H9 (cell line): Measurements from ENCODE around the gene MED27. TPM values are rescaled to one million over a fixed set of nuclear protein-coding genes. Genes with fewer than 3 reads are reported as not detected.

Source experiments
- DNase-seq: peaks from one replicate; pipeline ENCODE4 v3.0.0-alpha.2; 2017
- H2AFZ ChIP-seq: one replicate; pipeline ENCODE4 v1.6.1; 2013; ENCODE audit warnings: mild to moderate bottlenecking, low read length, control low read depth, moderate library complexity
- H2AK5ac ChIP-seq: 2 replicates; pipeline ENCODE4 v1.6.1; 2013; ENCODE audit warnings: low read length, control low read depth, mixed read lengths; ENCODE audit not compliant: insufficient read length
- H2BK120ac ChIP-seq: one replicate; pipeline ENCODE4 v1.6.1; 2013; ENCODE audit warnings: low read depth, mild to moderate bottlenecking, low read length, control low read depth, inconsistent platforms; ENCODE audit not compliant: poor library complexity, severe bottlenecking
- H2BK12ac ChIP-seq: 2 replicates; pipeline ENCODE4 v1.6.1; 2013; ENCODE audit warnings: low read length, control low read depth, mixed read lengths, low read depth; ENCODE audit not compliant: insufficient read length
- H2BK15ac ChIP-seq: 2 replicates; pipeline ENCODE4 v1.6.1; 2013; ENCODE audit warnings: low read depth, low read length, control low read depth
- H2BK20ac ChIP-seq: one replicate; pipeline ENCODE4 v1.6.1; 2013; ENCODE audit warnings: low read depth, mild to moderate bottlenecking, low read length, control low read depth, inconsistent platforms; ENCODE audit not compliant: poor library complexity, severe bottlenecking
- H2BK5ac ChIP-seq: 2 replicates; pipeline ENCODE4 v1.6.1; 2013; ENCODE audit warnings: low read length, control low read depth, mixed read lengths; ENCODE audit not compliant: insufficient read length
- H3K14ac ChIP-seq: 2 replicates; pipeline ENCODE4 v1.6.1; 2013; ENCODE audit warnings: low read length, control low read depth; ENCODE audit not compliant: insufficient read depth
- H3K18ac ChIP-seq: 2 replicates; pipeline ENCODE4 v1.6.1; 2013; ENCODE audit warnings: low read depth, mild to moderate bottlenecking, mixed read lengths, low read length, control low read depth; ENCODE audit not compliant: insufficient read length
- H3K23ac ChIP-seq: 2 replicates; pipeline ENCODE4 v1.6.1; 2013; ENCODE audit warnings: low read length, control low read depth, mixed read lengths, low read depth; ENCODE audit not compliant: insufficient read length
- H3K23me2 ChIP-seq: 2 replicates; pipeline ENCODE4 v1.6.1; 2013; ENCODE audit warnings: low read depth, mild to moderate bottlenecking, mixed read lengths, low read length, control low read depth; ENCODE audit not compliant: insufficient read length, poor library complexity, severe bottlenecking
- H3K27ac ChIP-seq: 2 replicates; pipeline ENCODE4 v1.5.1; 2013; ENCODE audit warnings: low read length, control low read depth, mixed read lengths, low read depth; ENCODE audit not compliant: insufficient read length
- H3K27me3 ChIP-seq: 2 replicates; pipeline ENCODE4 v1.6.1; 2013; ENCODE audit warnings: low read length, control low read depth, inconsistent platforms; ENCODE audit not compliant: insufficient read depth
- H3K4ac ChIP-seq: 2 replicates; pipeline ENCODE4 v1.6.1; 2013; ENCODE audit warnings: low read depth, mild to moderate bottlenecking, control low read depth, inconsistent platforms, low read length, moderate library complexity
- H3K4me1 ChIP-seq: 2 replicates; pipeline ENCODE4 v1.6.1; 2013; ENCODE audit warnings: low read length, control low read depth, inconsistent platforms; ENCODE audit not compliant: insufficient read depth
- H3K4me2 ChIP-seq: 2 replicates; pipeline ENCODE4 v1.6.1; 2013; ENCODE audit warnings: low read length, control low read depth, mixed read lengths; ENCODE audit not compliant: insufficient read length, insufficient read depth
- H3K56ac ChIP-seq: 2 replicates; pipeline ENCODE4 v1.6.1; 2013; ENCODE audit warnings: low read depth, mild to moderate bottlenecking, mixed read lengths, low read length, control low read depth; ENCODE audit not compliant: insufficient read length
- H3K79me1 ChIP-seq: 2 replicates; pipeline ENCODE4 v1.6.1; 2013; ENCODE audit warnings: low read depth, mild to moderate bottlenecking, moderate library complexity, low read length, control low read depth, inconsistent platforms; ENCODE audit not compliant: insufficient read depth, poor library complexity, severe bottlenecking
- H3K79me2 ChIP-seq: 2 replicates; pipeline ENCODE4 v1.6.1; 2013; ENCODE audit warnings: low read length, control low read depth, inconsistent platforms; ENCODE audit not compliant: insufficient read depth
- H3K9ac ChIP-seq: 2 replicates; pipeline ENCODE4 v1.6.1; 2013; ENCODE audit warnings: low read length, control low read depth, mixed read lengths; ENCODE audit not compliant: insufficient read length; ENCODE audit errors: extremely low read depth
- H3K9me3 ChIP-seq: one replicate; pipeline ENCODE4 v1.6.1; 2013; ENCODE audit warnings: low read depth, low read length, inconsistent platforms; ENCODE audit not compliant: control insufficient read depth
- H3T11ph ChIP-seq: one replicate; pipeline ENCODE4 v1.6.1; 2013; ENCODE audit warnings: mild to moderate bottlenecking, low read length, control low read depth, inconsistent platforms
- H4K20me1 ChIP-seq: one replicate; pipeline ENCODE4 v1.6.1; 2013; ENCODE audit not compliant: control insufficient read depth, insufficient read length, insufficient read depth
- H4K5ac ChIP-seq: 2 replicates; pipeline ENCODE4 v1.6.1; 2013; ENCODE audit warnings: low read depth, mild to moderate bottlenecking, mixed read lengths, low read length, control low read depth; ENCODE audit not compliant: insufficient read length
- H4K8ac ChIP-seq: replicated peaks from 2 replicates; pipeline ENCODE4 v1.6.1; 2013; ENCODE audit warnings: low read length, control low read depth, mixed read lengths, low read depth; ENCODE audit not compliant: insufficient read length
- H4K91ac ChIP-seq: 2 replicates; pipeline ENCODE4 v1.6.1; 2013; ENCODE audit warnings: low read depth, mild to moderate bottlenecking, moderate library complexity, mixed read lengths, low read length, control low read depth; ENCODE audit not compliant: insufficient read length
- H3K27ac Mint-ChIP-seq, 3 experiments: 2 replicates in 2 of 3; 3 replicates in 1 of 3; pipeline ENCODE4 v1.8.0; 2020 to 2021; ENCODE audit warnings: mixed read lengths in 3 of 3, mild to moderate bottlenecking in 1 of 3, moderate library complexity in 1 of 3
- H3K27me3 Mint-ChIP-seq: 2 replicates; pipeline ENCODE4 v1.8.0; 2021; ENCODE audit warnings: low read depth, mild to moderate bottlenecking, moderate library complexity, mixed read lengths
- H3K36me3 Mint-ChIP-seq, 3 experiments: 2 replicates in 2 of 3; 3 replicates in 1 of 3; pipeline ENCODE4 v1.8.0; 2020 to 2021; ENCODE audit warnings: low read depth in 3 of 3, mixed read lengths in 3 of 3; ENCODE audit not compliant: insufficient read depth in 1 of 3
- H3K4me1 Mint-ChIP-seq, 2 experiments: 2 replicates each; pipeline ENCODE4 v1.8.0; 2020; ENCODE audit warnings: mixed read lengths in 2 of 2
- H3K4me3 Mint-ChIP-seq, 2 experiments: 2 replicates in 1 of 2; 3 replicates in 1 of 2; pipeline ENCODE4 v1.8.0; 2020 to 2021; ENCODE audit warnings: mild to moderate bottlenecking in 2 of 2, mixed read lengths in 2 of 2, moderate library complexity in 1 of 2
- H3K9me3 Mint-ChIP-seq, 2 experiments: 2 replicates in 1 of 2; 3 replicates in 1 of 2; pipeline ENCODE4 v1.8.0; 2020; ENCODE audit warnings: mild to moderate bottlenecking in 2 of 2, mixed read lengths in 2 of 2, moderate library complexity in 1 of 2
- CTCF ChIP-seq: fragments of 200-600 bp; sonication (generic); conservative IDR thresholded peaks from 3 replicates; pipeline ENCODE4 v1.8.0; 2021; ENCODE audit warnings: antibody characterized with exemption, mild to moderate bottlenecking
- WGBS: extraction: QIAGEN DNeasy Blood & Tissue Kit; methylation state at CpG from one replicate; pipeline ENCODE4 v1.1.7; 2013; ENCODE audit warnings: missing lambda C conversion rate, low lambda C conversion rate, mixed read lengths; ENCODE audit not compliant: insufficient read length; ENCODE audit errors: extremely low coverage; 5-methylcytosine and 5-hydroxymethylcytosine counted together
- total RNA-seq: library from RNA; stranded (reverse); gene quantifications from 2 replicates; pipeline ENCODE4 v1.2.1, GENCODE V29; 2021

Gene MED27
- total RNA-seq, 1 experiment from 2014 or later, result 33.5 TPM

- no peak overlapping the region for H3K27ac ChIP-seq
- TF ChIP-seq CTCF, result no peak
- no peak overlapping the region for H2BK15ac ChIP-seq
- no peak overlapping the region for H4K91ac ChIP-seq
- Mint-ChIP-seq H3K36me3 (no peaks in the 10 kb centered on the region; a peak in 1 of 7 replicates), H3K9me3 (no peaks in the 10 kb centered on the region), H3K4me3 (no peak overlapping the region; a peak in 1 of 5 replicates), H3K4me1 (peaks cover 14 to 29% of the 10 kb centered on the region in 2 experiments), H3K27me3 (peaks cover 2% of the 10 kb centered on the region; the same call in 1 of the 2 replicates), H3K27ac (no peak overlapping the region; a peak in 1 of 7 replicates)
- no peak overlapping the region for H3K9ac ChIP-seq
- no peak overlapping the region for H2BK120ac ChIP-seq
- H3K23ac ChIP-seq, result no peak overlapping the region
- H2BK20ac ChIP-seq, result no peak overlapping the region
- H3K9me3 ChIP-seq, result no peaks in the 10 kb centered on the region
- no peaks in the 10 kb centered on the region for H4K20me1 ChIP-seq
- no peak overlapping the region for H3K18ac ChIP-seq
- H4K5ac ChIP-seq, result no peak overlapping the region
- no peak overlapping the region for H2BK5ac ChIP-seq
- DNase-seq, result no peak
- no peaks in the 10 kb centered on the region for H3K79me2 ChIP-seq
- no peak overlapping the region for H2BK12ac ChIP-seq
- H3K27me3 ChIP-seq, result no peaks in the 10 kb centered on the region
- H3T11ph ChIP-seq, result no peak overlapping the region
- WGBS, result no CpG with 5 or more reads among the region's 13 CpGs
- no peak overlapping the region for H2AK5ac ChIP-seq
- H3K4ac ChIP-seq, result no peak overlapping the region
- no peak overlapping the region for H4K8ac ChIP-seq
- no peak overlapping the region for H3K4me2 ChIP-seq
- H3K4me1 ChIP-seq, result peaks cover 4% of the 10 kb centered on the region; the same call in 1 of the 2 replicates
- no peak overlapping the region for H3K56ac ChIP-seq
- no peak overlapping the region for H2AFZ ChIP-seq
- no peaks in the 10 kb centered on the region for H3K23me2 ChIP-seq
- H3K79me1 ChIP-seq, result no peaks in the 10 kb centered on the region
- H3K14ac ChIP-seq, result no peak overlapping the region; the same call in 1 of the 2 replicates
These were observed 205.7 kb downstream of the MED27 start for GRCh38 chr9:131873891-131874440.
